Heart left ventricle (tissue), 16 donors: ENCODE results near the gene B3GAT2. TPM values are rescaled to one million over a fixed set of nuclear protein-coding genes. Genes with fewer than 3 reads are reported as not detected.
A peak's percentile ranks its signal among the peaks of the same experiment; 100 is the strongest.

ENCODE experiments used
- ATAC-seq, 4 donors: fragments of 200-7000 bp; cut with Tn5 transposase; one replicate each; pipeline ENCODE4 v1.9.1; 2020 to 2022; ENCODE audit warnings: moderate library complexity in 4 of 4, mild to moderate bottlenecking in 3 of 4, moderate number of reproducible peaks in 1 of 4
- DNase-seq, 5 donors: peaks; one replicate each; pipeline ENCODE4 v3.0.0-alpha.2; 2020
- H3K27ac ChIP-seq, 12 donors: fragments of 200-600 bp; sonication (generic) in 4 of 12; one replicate each; pipeline versions ENCODE4 v1.5.0 to v1.8.0; 2016 to 2022; ENCODE audit warnings: mild to moderate bottlenecking in 2 of 12
- H3K27me3 ChIP-seq, 9 donors: fragments of 200-600 bp; sonication (generic) in 2 of 9; one replicate each; pipeline versions ENCODE4 v1.5.1 to v1.8.0; 2016 to 2022; ENCODE audit warnings: mild to moderate bottlenecking in 3 of 9
- H3K36me3 ChIP-seq, 9 donors: fragments of 200-600 bp; sonication (generic) in 2 of 9; one replicate each; pipeline versions ENCODE4 v1.5.0 to v1.8.0; 2018 to 2022; ENCODE audit warnings: mild to moderate bottlenecking in 2 of 9
- H3K4me1 ChIP-seq, 12 donors: fragments of 200-600 bp; sonication (generic) in 4 of 12; one replicate each; pipeline versions ENCODE4 v1.5.0 to v1.8.0; 2016 to 2022; ENCODE audit warnings: mild to moderate bottlenecking in 3 of 12
- H3K4me3 ChIP-seq, 12 donors: fragments of 200-600 bp; sonication (generic) in 4 of 12; one replicate each; pipeline versions ENCODE4 v1.5.0 to v1.8.0; 2017 to 2022; ENCODE audit warnings: mild to moderate bottlenecking in 9 of 12, moderate library complexity in 4 of 12
- H3K9me3 ChIP-seq, 12 donors: fragments of 200-600 bp; sonication (generic) in 4 of 12; one replicate each; pipeline versions ENCODE4 v1.5.0 to v1.8.0; 2016 to 2022; ENCODE audit warnings: mild to moderate bottlenecking in 1 of 12
- CTCF ChIP-seq, 12 donors: fragments of 200-600 bp; sonication (generic) in 4 of 12; IDR thresholded peaks; one replicate each; pipeline versions ENCODE4 v1.5.0 to v1.8.0; 2018 to 2022; ENCODE audit warnings: antibody characterized with exemption in 12 of 12, mild to moderate bottlenecking in 5 of 12
- POLR2A ChIP-seq, 2 donors: fragments of 450-650 bp; IDR thresholded peaks; one replicate each; pipeline ENCODE4 v1.6.1; 2017; ENCODE audit warnings: antibody characterized with exemption in 2 of 2, mild to moderate bottlenecking in 2 of 2, moderate library complexity in 2 of 2
- WGBS, 4 donors: extraction: QIAGEN DNeasy Blood & Tissue Kit in 2 of 4; methylation state at CpG; one replicate each; pipeline versions ENCODE4 v1.1.5 to v1.1.7; 2013 to 2018; 5-methylcytosine and 5-hydroxymethylcytosine counted together
- intact Hi-C, 10 donors: fragments of 100-400 bp; cut with DNase I; formaldehyde crosslinking; loops; one replicate each; pipeline versions ENCODE4 v1.11.1 to v1.14.2; 2022
- polyA plus RNA-seq, 2 donors: library from polyadenylated mRNA; stranded (reverse); fragments of 200-250 nt; gene quantifications; one replicate each; pipeline ENCODE4 v1.2.3, GENCODE V29; 2013
- total RNA-seq, 9 donors: library from RNA; depleted of rRNA in 2 of 9; stranded (reverse); fragments of >200 nt in 2 of 9; fragmentation: NEBNext Ultra II Directional in 3 of 9; extraction: Animal tissue kit (Norgen Biotek cat#: 25700) in 3 of 9; gene quantifications; one replicate each; pipeline versions ENCODE4 v1.1.0 to v1.2.4, GENCODE V29; 2016 to 2023
- donor health status: ischemic (EF 13 %, LVEDD 7.1; RV severe dilation, severe dysfunction).
- donor health status: healthy with polysubstance abuse.
- donor health status: DM: no; HTN: yes; CAD: no.
- donor health status: DM: no; HTN: no; CAD: no.
- donor health status: ischemic (EF 25% LVEDD 6.9; RV normal size, moderate dysfunction).
- donor health status: ischemic (EF 25% LVEDD 5.7; RV mildly dilated, moderate dysfunction).
- donor health status: healthy.
- donor health status: DM: yes; HTN: yes; CAD: no.
- donor health status: ischemic (EF 35%, LVEDD 5.7; RV mildly dilated, moderate dysfunction).
- donor health status: nonischemic (EF 11% LVEDD 7.7; RV severe dilation, severe dysfunction).
- donor health status: DM: yes; HTN: yes; CAD: no.
- donor health status: PGD.
- donor health status: ischemic (EF 29% LVEDD 5.4; RV normal size, mild dysfunction).
- donor health status: nonischemic (EF 23%, LVEDD 6.1; RV moderate dilation, normal function).

The B3GAT2 gene
- total and polyA plus RNA-seq, 11 donors: 0.04 to 0.09 (median 0.07) TPM; not detected in 5

GRCh38 chr6:70846207-70846835, 110.5 kb downstream of the B3GAT2 start:
- ATAC-seq: peak in 1 of 4 donors; percentile 38
- intact Hi-C loops: no loop called here

GRCh38 chr6:70844301-70844700, 112.6 kb downstream of the B3GAT2 start:
- intact Hi-C loops: no loop called here
- Histone ChIP-seq H3K9me3 (no peaks in the 10 kb centered on the region), H3K4me3 (no peak overlapping the region), H3K27ac (no peak overlapping the region), H3K4me1 (peaks cover 0 to 8% (median 0%) of the 10 kb centered on the region in 12 donors), H3K36me3 (peaks cover 0 to 5% (median 0%) of the 10 kb centered on the region in 9 donors), H3K27me3 (no peaks in the 10 kb centered on the region)
- no peak for TF ChIP-seq POLR2A (IDR thresholded peaks at IDR 0.05)
- TF ChIP-seq CTCF (IDR thresholded peaks at IDR 0.05): no peak
- WGBS, 4 donors: 94 to 100% (median 97%) methylated on average over 1 of the region's 1 CpG
- no peak for ATAC-seq
- no peak for DNase-seq

More at GRCh38 chr6:70846207-70846835, 110.5 kb downstream of the B3GAT2 start:
- no peak for DNase-seq
- 97 to 98% (median 98%) methylated on average over 8 of the region's 8 CpGs for WGBS, 4 donors
- TF ChIP-seq POLR2A (IDR thresholded peaks at IDR 0.05) (no peak), CTCF (IDR thresholded peaks at IDR 0.05) (no peak)
- H3K36me3 ChIP-seq: no peaks in the 10 kb centered on the region
- peaks cover 0 to 7% (median 0%) of the 10 kb centered on the region in 12 donors for H3K4me1 ChIP-seq
- no peaks in the 10 kb centered on the region for H3K27me3 ChIP-seq
- H3K4me3 ChIP-seq: no peak overlapping the region
- no peaks in the 10 kb centered on the region for H3K9me3 ChIP-seq
- H3K27ac ChIP-seq: no peak overlapping the region

- DNase-seq (no peak), ATAC-seq (no peak)
- TF ChIP-seq POLR2A (IDR thresholded peaks at IDR 0.05): no peak
- Histone ChIP-seq H3K4me3 (no peak overlapping the region), H3K4me1 (peaks cover 0 to 15% (median 0%) of the 10 kb centered on the region in 12 donors), H3K9me3 (no peaks in the 10 kb centered on the region), H3K27me3 (no peaks in the 10 kb centered on the region), H3K27ac (no peak overlapping the region), H3K36me3 (peaks cover 0 to 5% (median 0%) of the 10 kb centered on the region in 9 donors)
- WGBS, 4 donors: 95 to 96% (median 96%) methylated on average over 4 of the region's 4 CpGs
- intact Hi-C loops: no loop called here
Measured at GRCh38 chr6:70843328-70843918, 113.4 kb downstream of the B3GAT2 start.

- Histone ChIP-seq H3K9me3 (no peaks in the 10 kb centered on the region), H3K27ac (no peak overlapping the region), H3K27me3 (no peaks in the 10 kb centered on the region), H3K4me3 (no peak overlapping the region), H3K4me1 (peaks cover 0 to 16% (median 0%) of the 10 kb centered on the region in 12 donors), H3K36me3 (peaks cover 0 to 5% (median 0%) of the 10 kb centered on the region in 9 donors)
- TF ChIP-seq CTCF (IDR thresholded peaks at IDR 0.05) (no peak), POLR2A (IDR thresholded peaks at IDR 0.05) (no peak)
- ATAC-seq (no peak), DNase-seq (no peak)
- 65 to 91% (median 77%) methylated on average over 8 of the region's 8 CpGs for WGBS, 4 donors
- intact Hi-C loops: no loop called here
Measured at GRCh38 chr6:70842541-70842940, 114.3 kb downstream of the B3GAT2 start.
